Lung (tissue), 12 donors: ENCODE data around the gene ZXDB. TPM values are rescaled to one million over a fixed set of nuclear protein-coding genes. Genes with fewer than 3 reads are reported as not detected.
A peak's percentile ranks its signal among the peaks of the same experiment; 100 is the strongest.
"Not testable (repeated sequence)": the region's sequence is repeated elsewhere in the genome, so short reads cannot be mapped to it uniquely, and the experiment has no call there.

Experiments
- ATAC-seq: fragments of 200-7000 bp; cut with Tn5 transposase; one replicate; pipeline ENCODE4 v1.9.1; 2020; ENCODE audit warnings: moderate number of reproducible peaks; ENCODE audit not compliant: insufficient read depth, low FRiP score
- DNase-seq, 3 donors: peaks; one replicate each; pipeline ENCODE4 v3.0.0-alpha.2; 2013 to 2017
- H3K27ac ChIP-seq, 2 donors: one replicate each; pipeline ENCODE4 v1.5.1; 2013; ENCODE audit warnings: mild to moderate bottlenecking in 2 of 2, moderate library complexity in 2 of 2, control low read depth in 1 of 2, inconsistent platforms in 1 of 2, low read depth in 1 of 2, low read length in 1 of 2
- H3K27me3 ChIP-seq, 3 donors: one replicate each; pipeline ENCODE4 v1.5.1; 2013; ENCODE audit warnings: low read length in 2 of 3; ENCODE audit not compliant: control insufficient read depth in 3 of 3, insufficient read depth in 3 of 3
- H3K36me3 ChIP-seq, 4 donors: one replicate each; pipeline ENCODE4 v1.5.1; 2013; ENCODE audit warnings: low read length in 4 of 4, mild to moderate bottlenecking in 1 of 4, moderate library complexity in 1 of 4; ENCODE audit not compliant: control insufficient read depth in 4 of 4, insufficient read depth in 4 of 4
- H3K4me1 ChIP-seq, 5 donors: one replicate each; pipeline ENCODE4 v1.5.1; 2013; ENCODE audit warnings: low read length in 5 of 5, mild to moderate bottlenecking in 2 of 5, moderate library complexity in 1 of 5; ENCODE audit not compliant: control insufficient read depth in 5 of 5, insufficient read depth in 5 of 5
- H3K4me3 ChIP-seq: one replicate; pipeline ENCODE4 v1.5.1; 2013; ENCODE audit warnings: mild to moderate bottlenecking, control low read depth, moderate library complexity
- H3K9ac ChIP-seq, 2 donors: one replicate each; pipeline ENCODE4 v1.5.1; 2013; ENCODE audit warnings: low read length in 2 of 2, control low read depth in 1 of 2; ENCODE audit not compliant: insufficient read depth in 1 of 2
- H3K9me3 ChIP-seq, 4 donors: one replicate each; pipeline ENCODE4 v1.5.1; 2013; ENCODE audit warnings: low read length in 3 of 4, mild to moderate bottlenecking in 1 of 4, moderate library complexity in 1 of 4; ENCODE audit not compliant: control insufficient read depth in 4 of 4, insufficient read depth in 3 of 4
- CTCF ChIP-seq: IDR thresholded peaks from 2 replicates; pipeline ENCODE4 v1.5.1; 2012; ENCODE audit warnings: mild to moderate bottlenecking; ENCODE audit errors: control extremely low read depth, extremely low read depth
- WGBS, 2 donors: extraction: QIAGEN DNeasy Blood & Tissue Kit; methylation state at CpG; one replicate each; pipeline ENCODE4 v1.1.7; 2013; 5-methylcytosine and 5-hydroxymethylcytosine counted together
- polyA plus RNA-seq, 2 donors: library from polyadenylated mRNA; stranded (reverse); fragments of 200-250 nt; gene quantifications; one replicate each; pipeline ENCODE4 v1.2.1, GENCODE V29; 2013
- total RNA-seq, 2 donors: library from RNA; depleted of rRNA in 1 of 2; stranded (reverse); fragments of >200 nt in 1 of 2; gene quantifications; one replicate each; pipeline ENCODE4 v1.2.1, GENCODE V29; 2014 to 2021
- donor health status: control.
- donor health status: control.
- donor health status: Bipolar disorder and iron deficiency.
- donor health status: healthy.
- donor health status: DM: yes; HTN: yes; CAD: no.

ZXDB gene
- total and polyA plus RNA-seq, 4 donors = 1.9 to 13.2 (median 4.9) TPM

- no peak for TF ChIP-seq CTCF
- ATAC-seq = no peak
- WGBS, 2 donors = 61 to 77% methylated on average over 5 of the region's 5 CpGs
These were observed 8.3 kb upstream of the ZXDB start for GRCh38 chrX:57583477-57583876.

GRCh38 chrX:57586360-57586759, 5.5 kb upstream of the ZXDB start:
- no peak overlapping the region for H3K27ac ChIP-seq
- H3K9ac ChIP-seq = no peak overlapping the region
- no peaks in the 10 kb centered on the region for H3K27me3 ChIP-seq
- H3K4me1 ChIP-seq = peaks cover 0 to 6% (median 0%) of the 10 kb centered on the region in 5 donors
- no peak for TF ChIP-seq CTCF
- DNase-seq = no peak
- H3K9me3 ChIP-seq = no peaks in the 10 kb centered on the region
- WGBS, 2 donors = 81 to 83% methylated on average over 4 of the region's 4 CpGs
- no peaks in the 10 kb centered on the region for H3K36me3 ChIP-seq
- ATAC-seq = no peak
- H3K4me3 ChIP-seq = no peak overlapping the region

More at GRCh38 chrX:57583477-57583876, 8.3 kb upstream of the ZXDB start:
- no peak for DNase-seq
- H3K9ac ChIP-seq = no peak overlapping the region
- no peaks in the 10 kb centered on the region for H3K27me3 ChIP-seq
- no peaks in the 10 kb centered on the region for H3K36me3 ChIP-seq
- H3K4me3 ChIP-seq = no peak overlapping the region
- no peaks in the 10 kb centered on the region for H3K4me1 ChIP-seq
- H3K27ac ChIP-seq = no peak overlapping the region
- H3K9me3 ChIP-seq = no peaks in the 10 kb centered on the region

- DNase-seq = no peak
- no peak overlapping the region for H3K4me3 ChIP-seq
- no peak for ATAC-seq
- no peak overlapping the region for H3K27ac ChIP-seq
- no peak overlapping the region for H3K9ac ChIP-seq
- H3K9me3 ChIP-seq = no peaks in the 10 kb centered on the region
- H3K36me3 ChIP-seq = no peaks in the 10 kb centered on the region
- H3K27me3 ChIP-seq = no peaks in the 10 kb centered on the region
- H3K4me1 ChIP-seq = peaks cover 0 to 7% (median 0%) of the 10 kb centered on the region in 5 donors
- 67 to 88% methylated on average over 2 of the region's 2 CpGs for WGBS, 2 donors
- TF ChIP-seq CTCF = no peak
These were observed 4.7 kb upstream of the ZXDB start for GRCh38 chrX:57587062-57587461.

- DNase-seq = no peak
- H3K36me3 ChIP-seq = no peaks in the 10 kb centered on the region
- H3K4me1 ChIP-seq = peaks cover 0 to 7% (median 0%) of the 10 kb centered on the region in 5 donors
- 61 to 69% methylated on average over 2 of the region's 2 CpGs for WGBS, 2 donors
- TF ChIP-seq CTCF = no peak
- no peak overlapping the region for H3K9ac ChIP-seq
- H3K27me3 ChIP-seq = no peaks in the 10 kb centered on the region
- H3K9me3 ChIP-seq = no peaks in the 10 kb centered on the region
- no peak for ATAC-seq
- no peak overlapping the region for H3K27ac ChIP-seq
- no peak overlapping the region for H3K4me3 ChIP-seq
These were observed 4.2 kb upstream of the ZXDB start for GRCh38 chrX:57587607-57588006.

GRCh38 chrX:57592160-57592893, 516 bp downstream of the ZXDB start:
- peaks cover 0 to 14% (median 3%) of the 10 kb centered on the region in 5 donors for H3K4me1 ChIP-seq
- peak overlapping the region; percentile 86 to 95 for H3K27ac ChIP-seq
- H3K4me3 ChIP-seq = peak overlapping the region; percentile 52
- not testable (repeated sequence) for H3K36me3 ChIP-seq, H3K27me3 ChIP-seq, H3K9me3 ChIP-seq
- ATAC-seq (peak; percentile 76), DNase-seq (peak; percentile 32 to 51 (median 47))
- peak overlapping the region in 1 of 2 donors; percentile 11 for H3K9ac ChIP-seq
- WGBS, 2 donors = 0 to 36% methylated on average over 8 to 83 of the region's 84 CpGs
